Stimulated activated CD4-positive, alpha-beta T cell treated with anti-CD3 and anti-CD28 coated beads, Interleukin-12 subunit alpha, Interleukin-12 subunit beta, amount 100 ng/mL, for 48 hours (primary cell): ENCODE data around the gene ZNF324B.
A peak's percentile ranks its signal among the peaks of the same experiment; 100 is the strongest.
"Not testable (repeated sequence)": the region's sequence is repeated elsewhere in the genome, so short reads cannot be mapped to it uniquely, and the experiment has no call there.

Experiments
- DNase-seq, 3 donors: peaks; one replicate each; pipeline ENCODE4 v3.0.0-alpha.2; 2020; ENCODE audit warnings: low read depth in 2 of 3, low spot score in 1 of 3

Gene ZNF324B

DNA sequence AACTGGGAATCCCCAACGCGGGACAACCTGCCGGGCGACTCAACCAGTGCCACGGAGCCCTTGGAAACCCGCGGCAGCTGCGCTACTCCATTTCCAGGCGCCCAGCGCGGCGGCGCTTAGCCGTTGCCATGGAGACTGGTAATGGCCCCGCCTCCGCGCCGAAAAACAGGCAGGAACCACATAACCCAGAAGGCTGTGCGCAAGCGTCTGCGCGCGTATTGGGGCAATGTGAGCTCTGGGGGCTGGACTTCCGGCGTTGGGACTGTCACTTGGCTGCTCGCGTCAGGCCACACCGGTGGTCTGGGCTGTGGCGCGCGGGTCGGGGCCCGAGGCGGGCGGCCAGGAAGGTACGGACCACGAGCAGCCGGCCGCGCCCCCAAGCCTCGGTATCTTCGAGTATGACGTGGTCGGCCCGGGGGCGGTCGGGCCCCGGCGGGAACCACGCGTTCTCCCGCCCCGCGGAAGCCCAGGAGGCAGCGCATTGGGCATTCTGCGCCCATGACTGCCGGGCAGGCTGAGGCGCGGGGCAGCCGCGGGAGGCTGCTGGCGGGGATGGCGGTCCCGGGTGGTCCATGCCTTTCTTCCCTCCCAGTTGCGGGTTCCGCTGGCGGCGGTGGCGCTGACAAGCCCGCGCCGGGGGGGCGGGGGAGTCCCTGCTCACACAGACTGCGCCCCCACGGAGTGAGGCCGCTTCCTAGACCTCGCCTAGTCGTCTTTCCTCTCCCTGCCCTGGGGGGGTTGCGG is at the start of gene ZNF324B:
Gene ZNF324B (plus strand): TSS at position 265 of the 744 bp plus-strand sequence. CDS start 2,080 bp downstream, outside the sequence.
- DNase-seq: peak; percentile 89 to 95 (median 91)

DNA sequence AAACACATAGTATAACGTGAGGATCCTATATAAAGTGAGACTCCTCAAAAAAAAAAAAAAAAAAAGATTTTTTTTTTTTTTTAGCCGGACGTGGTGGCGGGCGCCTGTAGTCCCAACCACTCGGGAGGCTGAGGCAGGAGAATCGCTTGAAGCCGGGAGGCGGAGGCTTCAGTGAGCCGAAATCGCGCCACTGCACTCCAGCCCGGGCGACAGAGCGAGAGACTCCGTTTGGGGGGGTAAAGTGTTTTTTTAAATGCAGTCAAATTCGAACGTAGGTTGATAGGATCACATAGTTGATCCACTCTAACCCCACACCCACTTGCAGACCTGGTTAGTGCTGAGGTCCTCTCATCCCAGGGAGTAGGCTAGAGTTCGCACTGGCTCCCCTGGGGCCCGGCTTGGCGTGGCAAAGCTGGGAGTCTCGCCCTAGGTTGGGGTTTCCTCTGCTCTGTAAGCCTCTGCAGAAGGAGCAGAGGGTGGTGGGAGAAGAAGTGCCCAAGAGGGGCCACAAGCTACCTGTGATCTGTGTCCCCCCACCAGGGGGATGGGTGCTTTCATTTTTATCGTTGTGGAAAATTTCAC is 49.5 kb upstream of the ZNF324B start:
- no peak for DNase-seq

DNA sequence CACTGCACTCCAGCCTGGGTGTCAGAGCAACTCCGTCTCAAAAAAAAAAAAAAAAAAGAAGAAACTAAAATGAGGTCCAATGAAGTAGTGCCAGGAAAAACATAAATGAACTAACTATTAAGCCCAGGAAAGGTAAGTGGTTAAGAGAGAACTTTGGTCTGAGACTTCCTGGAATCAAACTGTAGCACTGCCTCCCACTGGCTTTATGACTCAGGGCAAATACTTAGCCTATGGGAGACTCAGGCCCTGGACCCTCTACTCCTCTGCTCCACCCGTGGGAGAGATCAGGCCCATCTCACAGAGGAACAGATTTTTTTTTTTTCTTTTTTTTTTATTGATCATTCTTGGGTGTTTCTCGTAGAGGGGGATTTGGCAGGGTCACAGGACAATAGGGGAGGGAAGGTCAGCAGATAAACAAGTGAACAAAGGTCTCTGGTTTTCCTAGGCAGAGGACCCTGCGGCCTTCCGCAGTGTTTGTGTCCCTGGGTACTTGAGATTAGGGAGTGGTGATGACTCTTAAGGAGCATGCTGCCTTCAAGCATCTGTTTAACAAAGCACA is 47.4 kb upstream of the ZNF324B start:
- DNase-seq: not testable (repeated sequence)

- DNase-seq: no peak
These were observed 44.4 kb upstream of the ZNF324B start for GRCh38 chr19:58406818-58407657.

DNA sequence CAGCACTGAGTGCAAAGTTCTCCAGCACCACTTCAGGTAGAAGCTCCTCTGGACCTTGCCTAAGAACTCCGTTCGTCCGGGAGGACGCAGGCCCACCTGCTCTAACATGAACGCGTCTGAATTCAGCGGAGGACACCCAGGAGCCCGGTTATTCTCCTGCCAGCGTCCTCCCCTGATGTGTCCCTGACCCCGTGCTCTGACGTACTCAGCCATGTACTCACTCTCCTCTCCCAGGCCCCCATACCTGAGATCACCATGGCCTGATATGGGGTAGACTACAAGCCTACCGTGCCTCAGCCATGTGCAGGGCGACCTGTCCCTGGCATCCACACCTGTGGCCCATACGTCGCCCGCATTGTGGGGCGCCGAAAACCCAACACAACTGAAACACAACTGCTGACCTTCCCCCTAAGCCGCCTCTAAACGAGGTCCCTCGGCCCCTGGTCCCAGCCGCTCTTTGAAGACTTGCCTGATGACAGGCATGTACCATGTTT is 43.7 kb upstream of the ZNF324B start:
- no peak for DNase-seq

GRCh38 chr19:58408152-58409009 is 43.0 kb upstream of the ZNF324B start, which contains the start of gene ZNF584:
Gene ZNF584, plus strand, starts transcription at chr19:58408649. Its CDS starts 499 bp downstream, at chr19:58409148.
- peak; percentile 91 to 94 (median 92) for DNase-seq

GRCh38 chr19:58409010-58409790 is 42.2 kb upstream of the ZNF324B start:
- DNase-seq: no peak

DNA sequence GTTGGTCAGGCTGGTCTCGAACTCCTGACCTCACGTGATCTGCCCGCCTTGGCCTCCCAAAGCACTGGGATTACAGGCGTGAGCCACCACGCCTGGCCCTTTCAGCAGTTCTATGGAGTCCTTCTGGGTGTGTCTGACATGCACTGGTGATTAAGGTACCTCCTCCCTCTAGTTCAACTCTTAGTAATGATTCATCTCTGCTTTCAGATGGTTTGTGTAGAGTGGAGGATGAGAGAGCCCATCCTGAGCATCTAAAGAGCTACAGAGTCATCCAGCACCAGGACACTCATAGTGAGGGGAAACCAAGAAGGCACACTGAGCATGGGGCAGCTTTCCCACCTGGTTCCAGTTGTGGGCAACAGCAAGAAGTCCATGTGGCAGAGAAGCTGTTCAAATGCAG is 34.8 kb upstream of the ZNF324B start:
- DNase-seq: no peak

GRCh38 chr19:58417071-58417470 is 34.4 kb upstream of the ZNF324B start:
- no peak for DNase-seq

DNA sequence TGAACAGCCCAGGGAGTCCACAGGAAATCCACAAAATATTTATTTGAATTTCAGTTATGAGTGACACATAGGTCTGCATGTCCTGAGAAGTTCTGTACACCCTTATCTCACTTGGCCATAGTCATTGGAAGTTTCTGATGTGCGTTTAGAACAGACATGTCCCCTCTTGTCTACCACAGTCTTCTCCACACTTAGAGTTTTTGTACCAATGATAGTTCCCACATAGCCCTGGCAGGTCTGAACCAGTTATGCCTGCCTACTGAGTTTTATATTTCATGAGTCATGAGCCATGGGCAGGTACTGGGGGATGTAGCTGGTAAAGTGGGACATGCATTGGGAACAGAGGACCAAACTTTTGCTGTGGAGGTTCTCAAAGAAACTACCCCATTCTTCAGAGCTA is 22.8 kb upstream of the ZNF324B start:
- no peak for DNase-seq

GRCh38 chr19:58429745-58430144 is 21.7 kb upstream of the ZNF324B start:
- no peak for DNase-seq

DNA sequence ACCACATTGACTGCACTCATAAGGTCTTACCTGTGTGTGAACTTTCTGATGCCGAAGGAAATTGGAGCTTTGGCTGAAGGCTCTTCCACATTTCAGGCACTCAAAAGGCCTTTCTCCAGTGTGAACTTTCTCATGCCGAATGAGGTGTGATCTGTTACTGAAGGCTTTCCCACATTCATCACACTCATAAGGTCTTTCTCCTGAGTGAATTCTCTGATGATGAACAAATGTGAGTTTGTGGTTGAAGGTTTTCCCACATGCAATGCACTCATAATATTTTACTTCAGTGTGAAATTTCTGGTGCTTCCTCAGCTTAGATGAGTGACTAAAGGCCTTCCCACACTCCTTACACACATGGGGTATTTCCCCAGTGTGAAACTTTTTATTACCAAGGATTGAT is 17.2 kb upstream of the ZNF324B start:
- DNase-seq: no peak

DNA sequence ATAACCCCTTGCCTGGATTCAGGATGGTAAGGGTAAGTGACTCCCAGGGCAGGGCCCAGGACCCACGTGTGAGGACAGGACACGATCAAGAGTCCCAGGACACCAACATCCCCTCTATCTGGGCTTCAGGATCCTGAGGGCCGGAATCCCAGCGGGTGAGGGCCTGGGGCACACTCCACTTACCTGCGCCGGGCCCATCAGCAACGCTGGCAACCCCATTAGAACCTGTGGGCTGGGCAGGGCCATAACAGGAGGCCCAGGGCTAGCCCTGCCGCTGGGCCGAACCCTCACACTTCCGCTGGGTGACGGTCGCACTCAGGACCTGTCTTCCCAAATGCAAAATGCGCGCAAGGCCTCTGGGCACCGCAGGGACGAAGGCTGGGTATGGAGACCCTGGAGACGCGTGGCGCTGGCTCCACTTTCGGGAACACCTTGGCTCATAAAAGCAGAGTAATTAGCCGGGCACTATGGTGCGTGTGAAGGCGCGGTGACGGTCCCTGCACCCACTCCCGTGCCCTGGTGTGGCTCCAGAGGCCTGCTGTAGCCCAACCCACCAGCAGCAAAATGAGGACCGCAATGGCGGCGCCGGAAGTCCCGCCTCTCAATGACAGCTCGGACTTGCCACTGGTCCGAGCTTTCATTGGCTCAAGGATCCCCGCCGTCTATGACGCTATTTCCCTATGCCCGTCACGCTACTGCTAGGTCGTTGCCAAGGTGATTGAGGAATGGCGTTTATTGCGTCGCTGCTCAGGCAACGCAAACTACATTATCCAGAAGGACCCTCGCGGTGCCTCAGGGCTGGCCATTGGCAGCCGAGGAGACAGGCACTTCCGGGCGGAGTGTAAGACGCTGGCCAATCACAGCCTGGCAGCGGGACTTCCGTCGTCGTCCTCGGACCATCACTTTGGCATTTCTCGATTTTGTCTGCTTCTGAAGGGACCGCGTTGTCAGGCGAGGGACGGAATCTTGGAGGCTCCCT is 11.6 kb upstream of the ZNF324B start, which contains the start of gene ZNF132:
Gene ZNF132 (minus strand): TSS at position 578 of the 979 bp plus-strand sequence. CDS start 332 bp downstream, at position 246.
- DNase-seq: peak; percentile 87 to 95 (median 89)

GRCh38 chr19:58440556-58440955 is 10.9 kb upstream of the ZNF324B start:
- DNase-seq: no peak

GRCh38 chr19:58442986-58443385 is 8.4 kb upstream of the ZNF324B start:
- not testable (repeated sequence) for DNase-seq

DNA sequence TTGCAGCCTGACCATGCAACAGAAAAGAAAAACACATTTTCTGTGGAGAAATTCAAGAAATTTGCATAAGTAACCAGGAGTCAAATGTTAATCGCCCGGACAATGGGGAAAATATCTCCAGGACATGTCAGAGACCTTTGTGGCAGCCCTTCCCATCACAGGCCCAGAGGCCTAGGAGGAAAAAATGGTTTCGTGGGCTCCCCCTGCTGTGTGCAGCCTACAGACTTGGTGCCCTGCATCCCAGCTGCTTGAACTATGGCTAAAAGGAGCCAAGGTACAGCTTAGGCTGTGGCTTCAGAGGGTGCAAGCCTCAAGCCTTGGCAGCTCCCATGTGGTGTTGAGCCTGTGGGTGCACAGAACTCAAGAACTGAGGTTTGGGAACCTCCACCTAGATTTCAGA is 2.6 kb upstream of the ZNF324B start:
- DNase-seq: not testable (repeated sequence)

DNA sequence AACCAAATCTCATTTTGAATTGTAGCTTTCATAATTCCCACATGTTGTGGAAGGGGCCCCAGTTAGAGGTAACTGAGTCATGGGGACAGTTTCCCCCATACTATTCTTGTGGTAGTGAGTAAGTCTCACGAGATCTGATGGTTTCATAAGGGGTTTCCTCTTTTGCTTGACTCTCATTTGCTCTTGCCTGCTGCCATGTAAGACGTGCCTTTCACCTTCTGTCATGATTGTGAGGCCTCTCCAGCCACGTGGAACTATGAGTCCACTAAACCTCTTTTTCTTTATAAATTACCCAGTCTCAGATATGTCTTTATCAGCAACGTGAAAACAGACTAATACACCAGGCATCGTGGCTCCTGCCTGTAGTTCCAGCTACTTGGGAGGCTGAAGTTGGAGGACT is 1.4 kb upstream of the ZNF324B start:
- DNase-seq: not testable (repeated sequence)

DNA sequence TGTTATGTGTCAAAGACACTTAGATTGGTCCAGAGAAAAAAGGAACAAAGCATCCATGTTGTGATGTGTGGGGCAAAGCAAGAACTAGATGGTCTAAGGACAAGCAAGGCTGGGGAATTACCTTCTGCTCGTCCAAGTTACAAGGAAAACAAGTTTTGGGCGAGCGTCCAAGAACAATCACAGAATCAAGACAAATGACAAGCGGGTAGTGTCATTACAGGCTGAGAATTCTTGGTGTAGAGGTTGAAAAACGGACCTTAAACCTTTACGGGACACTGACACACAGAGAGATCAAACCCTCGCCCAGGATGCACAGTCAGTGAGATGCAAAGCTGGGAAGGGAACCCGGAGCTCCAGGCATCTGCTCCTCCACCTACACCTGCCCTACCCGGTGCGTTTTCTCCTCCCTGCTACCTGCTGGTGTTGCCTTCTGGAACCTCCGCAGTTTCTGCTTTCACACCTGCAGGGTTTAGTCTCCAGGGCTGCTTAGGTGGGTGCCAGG is 515 bp upstream of the ZNF324B start:
- no peak for DNase-seq
